Heart left ventricle (tissue), 16 donors: ENCODE results near the gene RFX7. TPM values are rescaled to one million over a fixed set of nuclear protein-coding genes. Genes with fewer than 3 reads are reported as not detected.

ENCODE experiments used
- ATAC-seq, 4 donors: fragments of 200-7000 bp; cut with Tn5 transposase; one replicate each; pipeline ENCODE4 v1.9.1; 2020 to 2022; ENCODE audit warnings: moderate library complexity in 4 of 4, mild to moderate bottlenecking in 3 of 4, moderate number of reproducible peaks in 1 of 4
- DNase-seq, 5 donors: peaks; one replicate each; pipeline ENCODE4 v3.0.0-alpha.2; 2020
- H3K27ac ChIP-seq, 12 donors: fragments of 200-600 bp; sonication (generic) in 4 of 12; one replicate each; pipeline versions ENCODE4 v1.5.0 to v1.8.0; 2016 to 2022; ENCODE audit warnings: mild to moderate bottlenecking in 2 of 12
- H3K27me3 ChIP-seq, 9 donors: fragments of 200-600 bp; sonication (generic) in 2 of 9; one replicate each; pipeline versions ENCODE4 v1.5.1 to v1.8.0; 2016 to 2022; ENCODE audit warnings: mild to moderate bottlenecking in 3 of 9
- H3K36me3 ChIP-seq, 9 donors: fragments of 200-600 bp; sonication (generic) in 2 of 9; one replicate each; pipeline versions ENCODE4 v1.5.0 to v1.8.0; 2018 to 2022; ENCODE audit warnings: mild to moderate bottlenecking in 2 of 9
- H3K4me1 ChIP-seq, 12 donors: fragments of 200-600 bp; sonication (generic) in 4 of 12; one replicate each; pipeline versions ENCODE4 v1.5.0 to v1.8.0; 2016 to 2022; ENCODE audit warnings: mild to moderate bottlenecking in 3 of 12
- H3K4me3 ChIP-seq, 12 donors: fragments of 200-600 bp; sonication (generic) in 4 of 12; one replicate each; pipeline versions ENCODE4 v1.5.0 to v1.8.0; 2017 to 2022; ENCODE audit warnings: mild to moderate bottlenecking in 9 of 12, moderate library complexity in 4 of 12
- H3K9me3 ChIP-seq, 12 donors: fragments of 200-600 bp; sonication (generic) in 4 of 12; one replicate each; pipeline versions ENCODE4 v1.5.0 to v1.8.0; 2016 to 2022; ENCODE audit warnings: mild to moderate bottlenecking in 1 of 12
- POLR2A ChIP-seq, 2 donors: fragments of 450-650 bp; IDR thresholded peaks; one replicate each; pipeline ENCODE4 v1.6.1; 2017; ENCODE audit warnings: antibody characterized with exemption in 2 of 2, mild to moderate bottlenecking in 2 of 2, moderate library complexity in 2 of 2
- WGBS, 4 donors: extraction: QIAGEN DNeasy Blood & Tissue Kit in 2 of 4; methylation state at CpG; one replicate each; pipeline versions ENCODE4 v1.1.5 to v1.1.7; 2013 to 2018; 5-methylcytosine and 5-hydroxymethylcytosine counted together
- intact Hi-C, 10 donors: fragments of 100-400 bp; cut with DNase I; formaldehyde crosslinking; loops; one replicate each; pipeline versions ENCODE4 v1.11.1 to v1.14.2; 2022
- polyA plus RNA-seq, 2 donors: library from polyadenylated mRNA; stranded (reverse); fragments of 200-250 nt; gene quantifications; one replicate each; pipeline ENCODE4 v1.2.3, GENCODE V29; 2013
- total RNA-seq, 9 donors: library from RNA; depleted of rRNA in 2 of 9; stranded (reverse); fragments of >200 nt in 2 of 9; fragmentation: NEBNext Ultra II Directional in 3 of 9; extraction: Animal tissue kit (Norgen Biotek cat#: 25700) in 3 of 9; gene quantifications; one replicate each; pipeline versions ENCODE4 v1.1.0 to v1.2.4, GENCODE V29; 2016 to 2023
- TF ChIP-seq, protein P1 (sequence below), 12 donors: fragments of 200-600 bp; sonication (generic) in 4 of 12; IDR thresholded peaks; one replicate each; pipeline versions ENCODE4 v1.5.0 to v1.8.0; 2018 to 2022; ENCODE audit warnings: antibody characterized with exemption in 12 of 12, mild to moderate bottlenecking in 5 of 12
- donor health status: ischemic (EF 13 %, LVEDD 7.1; RV severe dilation, severe dysfunction).
- donor health status: healthy with polysubstance abuse.
- donor health status: DM: no; HTN: yes; CAD: no.
- donor health status: DM: no; HTN: no; CAD: no.
- donor health status: ischemic (EF 25% LVEDD 6.9; RV normal size, moderate dysfunction).
- donor health status: ischemic (EF 25% LVEDD 5.7; RV mildly dilated, moderate dysfunction).
- donor health status: healthy.
- donor health status: DM: yes; HTN: yes; CAD: no.
- donor health status: ischemic (EF 35%, LVEDD 5.7; RV mildly dilated, moderate dysfunction).
- donor health status: nonischemic (EF 11% LVEDD 7.7; RV severe dilation, severe dysfunction).
- donor health status: DM: yes; HTN: yes; CAD: no.
- donor health status: PGD.
- donor health status: ischemic (EF 29% LVEDD 5.4; RV normal size, mild dysfunction).
- donor health status: nonischemic (EF 23%, LVEDD 6.1; RV moderate dilation, normal function).

Gene RFX7
- total and polyA plus RNA-seq, 11 donors = 0.91 to 15.2 (median 7.6) TPM

DNA sequence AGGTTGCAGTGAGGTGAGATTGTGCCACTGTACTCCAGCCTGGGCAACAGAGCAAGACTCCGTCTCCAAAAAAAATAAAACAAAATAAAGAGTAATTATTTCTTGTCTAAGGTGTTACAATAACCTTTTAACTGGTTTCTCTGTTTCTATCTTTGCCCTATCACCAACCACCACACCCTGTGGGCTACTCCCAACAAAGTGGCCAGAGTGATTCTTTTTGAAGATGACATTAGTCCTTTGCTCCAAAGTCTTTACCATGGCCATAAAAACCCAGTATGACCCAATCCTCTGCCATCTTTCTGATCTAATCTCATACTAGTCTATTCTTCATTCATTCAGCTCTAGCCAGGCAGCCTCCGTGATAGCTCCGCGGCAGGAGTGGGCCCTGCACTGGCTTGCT is 62.8 kb downstream of the RFX7 start:
- intact Hi-C loops = no loop called here
- DNase-seq (peak in 1 of 5 donors; percentile 49), ATAC-seq (no peak)
- peaks cover 0 to 4% (median 0%) of the 10 kb centered on the region in 12 donors for H3K4me1 ChIP-seq
- TF ChIP-seq, protein P1, sequence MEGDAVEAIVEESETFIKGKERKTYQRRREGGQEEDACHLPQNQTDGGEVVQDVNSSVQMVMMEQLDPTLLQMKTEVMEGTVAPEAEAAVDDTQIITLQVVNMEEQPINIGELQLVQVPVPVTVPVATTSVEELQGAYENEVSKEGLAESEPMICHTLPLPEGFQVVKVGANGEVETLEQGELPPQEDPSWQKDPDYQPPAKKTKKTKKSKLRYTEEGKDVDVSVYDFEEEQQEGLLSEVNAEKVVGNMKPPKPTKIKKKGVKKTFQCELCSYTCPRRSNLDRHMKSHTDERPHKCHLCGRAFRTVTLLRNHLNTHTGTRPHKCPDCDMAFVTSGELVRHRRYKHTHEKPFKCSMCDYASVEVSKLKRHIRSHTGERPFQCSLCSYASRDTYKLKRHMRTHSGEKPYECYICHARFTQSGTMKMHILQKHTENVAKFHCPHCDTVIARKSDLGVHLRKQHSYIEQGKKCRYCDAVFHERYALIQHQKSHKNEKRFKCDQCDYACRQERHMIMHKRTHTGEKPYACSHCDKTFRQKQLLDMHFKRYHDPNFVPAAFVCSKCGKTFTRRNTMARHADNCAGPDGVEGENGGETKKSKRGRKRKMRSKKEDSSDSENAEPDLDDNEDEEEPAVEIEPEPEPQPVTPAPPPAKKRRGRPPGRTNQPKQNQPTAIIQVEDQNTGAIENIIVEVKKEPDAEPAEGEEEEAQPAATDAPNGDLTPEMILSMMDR (IDR thresholded peaks at IDR 0.05) = no peak
- no peak for TF ChIP-seq POLR2A (IDR thresholded peaks at IDR 0.05)
- 92 to 98% (median 95%) methylated on average over 4 of the region's 4 CpGs for WGBS, 4 donors
- H3K27me3 ChIP-seq = no peaks in the 10 kb centered on the region
- H3K9me3 ChIP-seq = peaks cover 0 to 15% (median 0%) of the 10 kb centered on the region in 12 donors
- no peaks in the 10 kb centered on the region for H3K36me3 ChIP-seq
- no peak overlapping the region for H3K4me3 ChIP-seq
- H3K27ac ChIP-seq = no peak overlapping the region

DNA sequence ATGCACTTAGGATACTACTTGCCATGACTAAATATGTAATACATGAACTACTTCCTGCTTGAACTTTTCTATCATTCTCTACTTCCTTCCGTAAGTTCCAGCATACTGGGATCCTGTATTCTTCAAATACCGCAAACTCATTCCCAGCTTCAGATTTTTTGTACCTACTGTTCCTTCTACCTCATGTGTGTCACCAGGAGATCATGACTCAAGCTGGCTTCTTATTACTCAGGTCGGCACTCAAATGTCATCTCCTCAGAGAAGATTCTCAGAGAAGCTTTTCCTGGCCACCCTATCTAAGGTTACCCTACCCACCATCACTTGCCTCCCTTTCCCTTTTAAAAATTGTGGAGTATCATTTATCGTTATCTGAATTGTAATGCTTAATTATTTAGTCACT is 66.7 kb downstream of the RFX7 start:
- no peaks in the 10 kb centered on the region for H3K27me3 ChIP-seq
- peaks cover 0 to 5% (median 0%) of the 10 kb centered on the region in 12 donors for H3K9me3 ChIP-seq
- DNase-seq (no peak), ATAC-seq (no peak)
- intact Hi-C loops = no loop called here
- no peak overlapping the region for H3K27ac ChIP-seq
- H3K36me3 ChIP-seq = peaks cover 0 to 16% (median 6%) of the 10 kb centered on the region in 9 donors
- peaks cover 0 to 15% (median 0%) of the 10 kb centered on the region in 12 donors for H3K4me1 ChIP-seq
- TF ChIP-seq POLR2A (IDR thresholded peaks at IDR 0.05) = no peak
- TF ChIP-seq, protein P1 (IDR thresholded peaks at IDR 0.05) = no peak
- H3K4me3 ChIP-seq = no peak overlapping the region
- WGBS, 4 donors = 94 to 97% (median 97%) methylated on average over 4 of the region's 4 CpGs

DNA sequence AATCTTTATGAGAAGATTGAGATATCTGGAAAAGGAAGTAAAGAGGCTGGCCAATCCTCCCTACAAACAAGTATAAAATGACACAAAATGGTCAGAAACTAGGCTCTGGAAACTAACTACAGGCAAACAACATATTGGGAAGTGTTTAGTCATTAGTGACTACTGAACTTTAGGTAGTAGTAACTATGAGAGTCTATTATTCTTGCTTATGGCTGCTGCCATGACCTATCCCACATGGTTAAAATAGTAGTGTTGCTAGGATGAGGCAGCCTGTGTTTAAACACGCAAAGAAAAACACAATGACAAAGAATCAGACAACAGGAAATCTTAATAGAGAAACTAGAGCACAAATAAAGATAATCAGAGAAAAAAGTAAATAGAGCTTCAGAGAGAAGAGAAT is 67.9 kb downstream of the RFX7 start:
- peaks cover 0 to 15% (median 0%) of the 10 kb centered on the region in 12 donors for H3K4me1 ChIP-seq
- ATAC-seq (no peak), DNase-seq (no peak)
- H3K9me3 ChIP-seq = peaks cover 0 to 5% (median 0%) of the 10 kb centered on the region in 12 donors
- no peak overlapping the region for H3K27ac ChIP-seq
- 65 to 85% (median 67%) methylated on average over 1 of the region's 1 CpG for WGBS, 4 donors
- peaks cover 0 to 23% (median 11%) of the 10 kb centered on the region in 9 donors for H3K36me3 ChIP-seq
- TF ChIP-seq, protein P1 (IDR thresholded peaks at IDR 0.05) = no peak
- TF ChIP-seq POLR2A (IDR thresholded peaks at IDR 0.05) = no peak
- H3K4me3 ChIP-seq = no peak overlapping the region
- H3K27me3 ChIP-seq = no peaks in the 10 kb centered on the region
- intact Hi-C loops = no loop called here

DNA sequence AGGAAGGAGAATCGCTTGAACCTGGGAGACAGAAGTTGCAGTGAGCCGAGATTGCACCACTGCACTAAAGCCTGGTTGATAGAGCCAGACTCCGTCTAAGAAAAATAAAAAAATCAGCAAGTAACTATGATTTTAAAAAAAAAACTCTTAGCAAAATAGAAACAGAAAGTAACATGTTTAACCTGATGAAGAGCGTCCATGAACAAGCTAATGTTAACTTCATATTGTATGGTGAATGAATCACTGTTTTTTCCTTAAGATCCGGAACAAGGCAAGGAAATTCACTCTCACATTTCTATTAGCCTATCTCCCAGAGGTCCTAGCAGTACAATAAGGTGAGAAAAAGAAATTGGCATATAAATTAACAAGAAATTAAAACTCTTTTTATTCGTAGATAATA is 69.0 kb downstream of the RFX7 start:
- DNase-seq (no peak), ATAC-seq (no peak)
- Histone ChIP-seq H3K9me3 (peaks cover 0 to 5% (median 0%) of the 10 kb centered on the region in 12 donors), H3K27ac (peak overlapping the region in 1 of 12 donors; percentile 19), H3K4me1 (peaks cover 0 to 12% (median 0%) of the 10 kb centered on the region in 12 donors), H3K36me3 (peaks cover 0 to 23% (median 11%) of the 10 kb centered on the region in 9 donors), H3K4me3 (peak overlapping the region in 5 of 12 donors; percentile 4 to 17 (median 8)), H3K27me3 (no peaks in the 10 kb centered on the region)
- intact Hi-C loops = no loop called here
- TF ChIP-seq POLR2A (IDR thresholded peaks at IDR 0.05) = no peak
- TF ChIP-seq, protein P1 (IDR thresholded peaks at IDR 0.05) = no peak
- 75 to 82% (median 79%) methylated on average over 6 of the region's 6 CpGs for WGBS, 4 donors
